HG03521 (cell line): Measurements from ENCODE around the gene TNS4.

Experiments used
- ATAC-seq: cut with Tn5 transposase; IDR thresholded peaks from one replicate; pipeline ENCODE4 v1.9.1; 2021; ENCODE audit warnings: mild to moderate bottlenecking, moderate library complexity; ENCODE audit not compliant: unreplicated experiment

Gene TNS4

DNA sequence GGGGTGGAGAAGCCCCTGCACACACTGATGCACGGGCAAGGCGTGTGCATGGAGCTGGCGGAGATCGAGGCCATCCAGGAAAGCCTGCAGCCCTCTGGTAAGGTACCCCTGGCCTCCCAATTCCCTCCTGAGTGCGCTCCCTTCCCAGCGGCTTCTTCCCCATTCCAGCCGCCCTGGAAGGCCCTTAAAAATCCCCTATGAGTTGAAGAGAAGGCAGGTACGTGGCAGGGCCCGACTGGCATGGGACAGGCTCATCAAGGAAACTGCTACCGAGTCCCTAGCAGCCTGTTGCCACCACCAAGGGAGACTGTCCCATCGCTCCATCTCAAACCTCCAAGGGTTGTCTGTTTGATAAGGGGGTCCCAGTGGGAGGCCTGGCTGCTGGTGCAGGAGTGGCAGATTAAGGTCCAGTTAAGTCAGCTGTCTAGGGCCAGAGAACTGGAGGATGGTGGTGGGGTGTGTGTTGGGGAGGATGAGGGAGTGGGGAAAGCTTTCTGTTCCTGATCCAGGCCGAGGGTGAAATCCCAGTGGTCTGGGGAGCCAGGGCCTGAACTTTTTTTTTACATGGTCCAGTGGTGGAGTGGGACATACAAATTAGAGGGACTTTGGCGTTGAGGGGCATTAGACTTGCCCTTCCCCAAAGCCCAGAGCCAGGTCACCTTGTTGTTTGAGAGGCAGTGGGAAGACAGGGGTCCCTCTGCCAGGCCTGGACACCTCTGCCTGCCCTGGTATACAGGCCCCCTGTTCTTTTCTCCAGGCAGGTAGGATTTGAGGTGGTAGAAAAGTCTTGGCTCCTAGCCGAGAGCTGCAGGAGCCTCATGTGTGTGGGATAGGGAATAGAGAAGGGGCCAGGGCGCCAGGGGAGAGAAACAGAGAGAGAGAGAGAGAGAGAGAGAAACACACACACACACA is 57.2 kb downstream of the TNS4 start:
- ATAC-seq = no peak

DNA sequence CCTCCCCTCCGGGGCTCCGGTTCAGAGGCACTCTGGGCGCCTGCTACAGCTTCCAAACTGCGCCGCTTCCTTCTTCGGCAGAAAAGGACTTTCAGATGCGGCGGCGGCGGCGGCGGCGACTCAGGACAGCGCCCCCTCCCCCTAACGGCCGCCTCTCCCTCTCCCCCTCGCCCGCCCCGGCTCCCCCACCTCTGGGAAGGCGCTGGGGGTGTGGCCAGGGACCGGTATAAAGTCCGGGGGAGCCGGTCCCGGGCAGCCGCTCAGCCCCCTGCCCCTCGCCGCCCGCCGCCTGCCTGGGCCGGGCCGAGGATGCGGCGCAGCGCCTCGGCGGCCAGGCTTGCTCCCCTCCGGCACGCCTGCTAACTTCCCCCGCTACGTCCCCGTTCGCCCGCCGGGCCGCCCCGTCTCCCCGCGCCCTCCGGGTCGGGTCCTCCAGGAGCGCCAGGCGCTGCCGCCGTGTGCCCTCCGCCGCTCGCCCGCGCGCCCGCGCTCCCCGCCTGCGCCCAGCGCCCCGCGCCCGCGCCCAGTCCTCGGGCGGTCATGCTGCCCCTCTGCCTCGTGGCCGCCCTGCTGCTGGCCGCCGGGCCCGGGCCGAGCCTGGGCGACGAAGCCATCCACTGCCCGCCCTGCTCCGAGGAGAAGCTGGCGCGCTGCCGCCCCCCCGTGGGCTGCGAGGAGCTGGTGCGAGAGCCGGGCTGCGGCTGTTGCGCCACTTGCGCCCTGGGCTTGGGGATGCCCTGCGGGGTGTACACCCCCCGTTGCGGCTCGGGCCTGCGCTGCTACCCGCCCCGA is 58.0 kb downstream of the TNS4 start, which contains the start of gene IGFBP4:
TSS of gene IGFBP4 (plus strand) at position 255 of the 792 bp plus-strand sequence. CDS start at position 541, 286 bp downstream.
- no peak for ATAC-seq

DNA sequence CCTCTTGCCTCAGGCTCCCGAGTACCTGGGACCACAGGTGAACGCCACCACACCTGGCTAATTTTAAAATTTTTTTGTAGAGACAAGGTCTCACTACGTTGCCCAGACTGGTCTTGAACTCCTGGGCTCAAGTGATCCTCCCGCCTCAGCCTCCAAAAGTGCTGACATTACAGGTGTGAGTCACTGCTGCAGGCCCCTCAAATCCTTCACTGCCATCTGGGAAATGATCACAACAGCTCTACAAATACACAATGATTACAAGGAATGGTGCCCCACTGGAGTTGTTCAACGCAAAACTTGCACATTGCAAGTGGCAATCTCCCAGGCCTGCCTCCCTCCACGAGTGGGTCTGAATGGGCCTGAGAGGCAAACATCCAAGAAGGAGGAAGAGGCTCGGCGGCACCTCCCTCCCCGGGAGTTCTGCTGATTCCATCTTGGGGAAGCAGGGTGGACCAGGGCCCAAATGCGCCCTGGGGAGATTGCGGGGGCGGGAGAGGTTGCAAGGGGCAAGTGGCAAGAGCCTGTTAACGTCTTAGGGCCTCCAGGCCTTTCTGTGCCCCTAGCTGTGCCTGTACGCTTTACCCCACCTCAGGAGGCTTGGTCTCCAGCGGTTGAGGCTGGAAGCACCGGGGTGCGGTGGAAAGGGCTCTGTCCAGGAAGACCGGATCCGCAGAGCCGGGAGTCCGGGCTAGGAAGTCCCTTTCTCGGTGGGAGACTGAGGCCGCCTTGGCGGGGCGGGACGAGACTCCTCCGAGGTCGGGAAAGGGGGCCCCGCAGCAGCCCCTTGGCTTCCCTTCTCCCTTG is 58.8 kb downstream of the TNS4 start:
- ATAC-seq = no peak

DNA sequence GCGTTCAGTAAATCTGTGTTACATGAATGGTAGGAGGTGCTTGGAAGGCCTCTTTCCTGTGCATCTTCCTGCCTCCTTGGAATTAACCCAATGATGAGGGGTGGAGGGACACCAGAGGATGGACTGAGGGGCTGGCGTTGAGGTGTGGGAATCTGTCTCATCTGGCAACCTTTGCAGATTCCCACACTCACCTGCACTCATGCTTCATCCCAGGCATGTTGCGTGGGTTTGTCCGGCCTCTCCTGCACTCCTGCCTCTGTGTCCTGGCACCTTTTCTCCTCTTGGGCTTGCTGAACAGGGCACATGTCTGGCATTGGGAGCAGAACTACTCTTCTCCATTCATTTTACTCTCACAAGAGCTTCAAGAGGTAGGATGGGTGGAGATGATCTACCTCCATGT is 61.3 kb downstream of the TNS4 start:
- ATAC-seq = no peak

DNA sequence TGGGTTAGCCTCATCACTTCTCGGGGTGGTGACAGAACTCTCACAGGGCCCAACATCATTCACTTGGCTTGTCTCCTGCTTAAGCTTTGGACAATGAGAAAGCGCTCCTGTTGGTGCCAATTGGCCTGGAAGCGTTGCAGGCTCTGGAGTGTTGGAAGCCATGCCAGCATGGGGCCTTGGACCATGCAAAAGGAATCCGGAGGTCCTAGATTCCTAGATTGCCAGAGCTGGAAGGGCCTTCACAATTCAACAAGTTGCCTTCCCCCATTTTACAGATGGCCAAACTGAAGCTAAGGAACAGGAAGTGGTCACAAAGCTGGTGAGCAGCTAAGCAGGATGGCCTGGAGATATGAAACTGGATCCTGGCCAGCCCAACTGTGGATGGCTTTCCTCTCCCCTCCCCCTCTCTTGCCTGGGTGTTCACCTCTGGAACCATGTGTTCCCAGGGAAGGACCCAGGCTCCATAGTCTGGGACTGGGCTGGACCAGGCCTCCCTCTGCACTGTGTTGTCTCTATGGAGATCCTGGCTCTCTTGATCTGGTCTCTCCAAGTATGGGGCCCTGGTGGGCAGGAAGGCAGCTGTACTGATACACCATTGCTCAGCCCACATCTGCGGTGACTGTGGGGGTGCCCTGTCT is 64.2 kb downstream of the TNS4 start:
- ATAC-seq = no peak

DNA sequence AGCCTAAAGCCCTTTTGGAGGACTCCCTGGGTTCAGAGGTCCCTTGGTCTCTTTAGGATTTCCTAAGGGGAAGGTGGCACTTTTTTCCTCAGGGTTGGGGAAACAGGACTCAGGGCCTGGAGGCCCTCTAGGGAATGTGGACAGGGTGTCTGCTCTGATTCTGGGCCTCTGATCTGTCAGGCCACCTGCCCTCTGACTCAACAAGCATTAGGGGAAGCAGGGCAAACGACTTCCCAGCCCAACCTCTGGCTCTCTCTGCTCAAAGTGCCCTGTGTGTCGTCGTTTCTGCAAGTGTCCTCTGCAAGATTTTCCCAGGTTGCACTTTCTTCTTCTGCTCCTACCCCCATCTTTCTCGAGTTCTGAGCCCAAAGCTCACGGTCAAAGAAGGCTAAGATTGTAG is 64.8 kb downstream of the TNS4 start:
- ATAC-seq = no peak

DNA sequence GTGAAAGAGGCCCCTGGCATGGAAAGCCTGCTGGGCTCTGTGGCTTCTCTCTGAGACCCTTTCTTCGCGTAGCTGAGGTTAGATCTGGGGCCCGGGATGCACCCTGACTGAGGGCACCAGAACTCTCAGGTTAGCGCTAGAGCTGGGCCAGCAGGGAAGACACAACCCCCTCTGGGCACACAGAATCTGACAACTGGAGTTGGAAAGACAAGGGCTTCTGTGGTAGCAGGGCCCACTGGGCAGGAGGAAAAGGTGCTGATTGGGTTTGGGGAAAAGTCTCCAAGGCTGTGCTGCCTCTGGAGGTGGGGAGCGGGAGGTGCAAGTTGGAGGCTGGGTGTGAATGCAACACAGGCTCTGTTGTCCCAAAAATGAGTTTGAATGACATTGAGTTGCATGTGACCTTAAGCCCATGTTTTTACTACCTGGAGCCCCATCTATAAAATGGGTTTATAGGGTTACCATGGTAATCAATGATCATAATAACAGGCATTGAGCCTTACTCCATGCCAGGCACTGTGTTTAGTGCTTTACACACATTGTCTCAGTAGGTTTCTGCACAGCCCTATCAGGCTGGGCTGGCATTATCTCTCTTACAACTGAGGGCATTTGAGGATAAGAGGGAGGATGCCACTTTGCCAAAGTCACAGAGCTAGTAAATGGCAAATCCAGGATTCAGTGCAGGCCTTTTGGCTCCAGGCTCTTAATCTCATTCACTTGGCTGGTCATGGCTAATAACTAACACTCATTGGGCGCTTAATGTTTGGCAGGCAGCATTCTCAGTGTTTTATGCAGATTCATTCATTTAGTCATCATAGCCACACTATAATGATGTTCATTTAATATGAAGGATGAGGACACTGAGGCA is 67.6 kb downstream of the TNS4 start:
- no peak for ATAC-seq

DNA sequence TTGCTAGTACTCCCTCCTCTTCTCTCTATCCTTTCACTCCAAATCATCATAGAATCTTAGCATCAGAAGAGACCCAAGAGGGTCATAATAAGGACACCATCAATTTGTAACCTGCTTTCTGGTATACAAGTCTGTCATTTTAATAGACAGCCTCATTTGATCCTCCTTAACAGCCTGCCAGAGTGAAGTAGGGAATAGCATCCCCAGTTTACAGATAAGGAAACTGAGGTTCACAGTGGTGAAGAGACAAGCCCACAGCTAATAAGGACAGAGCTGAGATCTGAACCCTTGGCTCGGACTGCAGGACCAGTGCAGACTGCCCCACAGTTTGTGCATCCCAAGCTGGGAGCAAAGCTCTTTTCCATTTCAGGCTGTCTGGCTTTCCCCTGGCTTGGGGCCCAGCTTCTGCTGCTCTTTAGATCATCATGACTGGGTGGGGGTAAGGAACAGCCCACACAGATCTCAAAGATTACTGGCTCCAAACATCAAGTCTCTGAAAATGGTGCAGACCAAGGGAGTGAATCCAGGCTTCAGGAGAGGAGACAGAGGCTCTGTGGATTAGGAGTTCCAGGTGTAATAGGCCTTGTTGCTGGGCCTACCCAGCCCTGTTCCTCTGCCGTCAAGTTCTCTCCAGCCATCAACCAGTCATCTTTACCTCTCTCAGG is 68.4 kb downstream of the TNS4 start:
- ATAC-seq = no peak

DNA sequence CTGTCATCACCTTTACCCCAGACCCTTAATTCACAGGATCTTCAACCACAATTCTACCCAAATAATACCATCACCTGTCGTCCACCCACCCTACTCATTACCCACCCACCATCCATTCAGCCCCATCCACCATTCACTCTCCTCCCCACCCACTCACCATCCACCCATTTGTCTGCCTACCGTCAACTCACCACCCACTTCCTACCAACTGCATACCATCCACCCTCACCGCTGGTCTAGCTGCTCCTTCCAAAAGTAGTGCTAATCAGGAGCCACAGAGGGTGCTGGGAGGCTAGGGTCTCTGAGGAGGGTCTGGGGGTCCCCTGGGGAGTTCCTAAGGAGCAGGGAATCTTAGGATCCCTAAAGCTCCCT is 70.2 kb downstream of the TNS4 start:
- no peak for ATAC-seq

DNA sequence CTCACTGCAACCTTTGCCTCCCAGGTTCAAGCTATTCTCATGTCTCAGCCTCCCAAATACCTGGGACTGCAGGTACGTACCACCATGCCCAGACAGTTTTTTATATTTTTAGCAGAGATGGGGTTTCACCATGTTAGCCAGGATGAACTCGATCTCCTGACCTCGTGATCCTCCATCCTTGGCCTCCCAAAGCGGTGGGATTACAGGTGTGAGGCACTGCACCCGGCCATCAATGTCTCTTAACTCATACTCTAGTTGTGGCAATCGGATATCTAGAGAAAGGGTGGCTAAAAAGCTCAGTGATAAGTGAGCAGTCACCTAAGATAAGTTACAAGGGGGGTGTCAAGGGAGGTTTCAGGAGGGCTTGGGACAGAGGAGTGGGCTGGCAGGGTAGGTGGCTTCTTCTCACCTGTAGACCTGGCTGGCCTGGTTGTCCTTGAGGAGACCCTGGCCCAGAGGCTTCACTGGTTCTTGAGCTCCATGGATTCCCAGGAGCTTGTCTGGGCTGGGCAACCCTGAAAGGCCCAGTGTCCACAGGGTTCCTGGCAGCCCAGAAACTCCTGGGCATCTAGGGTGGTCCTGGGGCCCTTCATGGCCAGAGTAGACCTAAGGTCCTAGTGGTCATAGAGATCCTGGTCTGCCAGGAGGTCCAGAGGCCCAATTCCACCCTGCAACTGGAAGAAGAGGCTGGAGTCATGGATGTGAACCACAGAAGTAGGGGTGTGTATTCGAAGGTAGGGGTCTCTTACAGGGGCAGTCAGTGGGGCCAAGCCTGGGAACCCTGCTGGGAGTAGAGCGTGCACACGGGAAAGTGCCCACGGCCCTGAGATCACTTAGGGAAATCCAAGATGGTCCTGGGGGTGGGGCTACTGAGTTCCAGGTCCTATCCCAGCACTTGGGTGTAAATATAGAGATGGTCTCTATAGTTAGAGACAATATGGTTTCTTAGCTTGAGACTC is 70.9 kb downstream of the TNS4 start:
- no peak for ATAC-seq

DNA sequence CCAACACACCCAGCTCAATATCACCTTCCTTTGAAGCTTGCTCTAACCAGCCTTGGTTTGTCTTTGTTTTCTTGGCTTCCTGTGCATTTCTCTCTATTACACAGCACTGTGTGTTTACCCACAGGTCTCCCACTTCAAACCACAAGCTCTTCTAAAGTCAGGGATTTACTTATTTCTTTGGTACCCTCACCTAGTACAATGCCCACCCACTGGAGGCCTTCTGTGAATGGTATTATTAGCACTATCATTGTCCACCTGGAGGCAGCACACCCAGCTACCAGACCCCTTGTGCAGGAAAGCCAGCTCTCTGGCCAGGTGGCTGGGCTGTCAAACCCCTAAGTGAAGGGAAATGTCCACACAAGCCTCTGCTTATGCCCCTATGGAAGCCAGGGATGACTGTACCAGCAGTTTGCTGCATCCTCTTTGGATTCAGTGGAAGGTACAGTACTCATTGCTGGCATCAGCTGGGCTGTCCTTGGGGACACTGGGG is 74.4 kb downstream of the TNS4 start:
- ATAC-seq = no peak
